ENCODE results near the gene MRPS18C.
"Not testable (repeated sequence)": the region's sequence is repeated elsewhere in the genome, so short reads cannot be mapped to it uniquely, and the experiment has no call there.

MRPS18C gene

DNA sequence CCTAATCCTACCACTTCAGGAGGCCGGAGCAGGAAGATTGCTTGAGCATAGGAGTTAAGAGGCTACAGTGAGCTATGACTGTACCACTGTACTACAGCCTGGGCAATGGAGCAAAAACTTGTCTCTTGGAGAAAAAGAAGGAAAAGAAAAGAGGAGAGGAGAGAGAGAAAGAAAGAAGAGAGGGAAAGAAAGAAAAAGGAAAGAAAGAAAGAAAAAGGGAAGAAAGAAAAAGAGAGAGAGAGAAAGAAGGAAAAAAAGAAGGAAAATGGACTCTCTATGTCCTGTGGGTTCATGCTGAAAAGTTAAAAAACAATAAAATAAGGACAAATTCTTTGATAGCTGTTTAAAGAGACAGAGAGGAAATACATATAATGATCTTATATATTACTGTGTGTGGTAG lies 42.3 kb downstream of the MRPS18C start:
- DNase-seq, result no peak

DNA sequence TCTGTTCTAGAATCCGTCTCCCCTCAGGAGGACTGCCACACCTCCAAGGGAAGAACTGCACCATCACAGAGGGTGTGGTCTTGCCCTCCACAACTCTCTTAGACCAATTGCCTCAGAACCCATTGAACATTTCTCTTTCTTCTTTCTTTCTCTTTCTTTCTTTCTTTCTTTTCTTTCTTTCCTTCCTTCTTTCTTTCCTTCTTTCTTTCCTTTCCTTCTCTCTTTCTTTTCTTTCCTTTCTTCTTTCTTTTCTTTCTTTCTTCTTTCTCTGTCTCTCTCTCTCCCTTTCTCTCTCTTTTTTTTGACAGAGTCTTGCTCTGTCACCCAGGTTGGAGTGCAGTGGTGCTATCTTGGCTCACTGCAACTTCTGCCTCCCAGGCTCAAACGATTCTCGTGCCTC lies 45.8 kb downstream of the MRPS18C start:
- not testable (repeated sequence) for DNase-seq

DNA sequence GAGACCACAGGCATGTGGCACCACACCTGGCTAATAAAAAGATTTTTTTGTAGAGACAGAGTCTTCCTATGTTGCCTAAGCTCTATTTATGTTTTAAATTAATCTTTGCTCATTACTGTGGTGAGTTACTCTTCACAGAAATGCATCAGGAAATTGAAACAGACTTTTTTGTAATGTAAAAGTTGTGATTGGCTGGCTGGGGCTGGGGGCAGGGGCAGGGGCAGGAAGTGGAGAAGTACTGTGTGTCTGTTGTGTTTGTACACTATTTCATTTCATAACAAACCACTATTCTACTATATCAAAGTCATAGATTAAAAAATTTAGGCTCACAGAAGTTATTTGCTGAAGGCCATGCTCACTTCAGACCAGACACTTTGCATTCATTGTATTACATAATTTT lies 48.1 kb downstream of the MRPS18C start:
- DNase-seq, result no peak

DNA sequence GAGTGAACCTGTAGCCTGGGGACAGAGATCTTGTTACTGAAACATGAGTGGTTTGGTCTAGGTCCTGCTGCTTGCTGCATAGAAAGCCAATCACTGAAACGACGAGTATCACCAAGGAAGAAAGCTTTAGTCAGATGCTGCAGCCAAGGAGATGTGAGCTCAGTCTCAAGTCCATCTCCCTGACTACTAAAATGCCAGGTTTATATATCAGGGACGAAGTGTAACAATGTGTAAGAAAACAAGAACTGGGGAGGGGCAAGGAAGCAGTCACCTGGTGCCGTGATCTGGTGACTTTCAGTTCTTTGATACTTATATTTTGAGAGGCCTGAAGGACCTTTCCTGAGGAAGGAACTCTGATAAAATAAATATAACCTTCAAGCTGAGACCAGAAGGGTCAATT lies 48.6 kb downstream of the MRPS18C start:
- no peak for DNase-seq

DNA sequence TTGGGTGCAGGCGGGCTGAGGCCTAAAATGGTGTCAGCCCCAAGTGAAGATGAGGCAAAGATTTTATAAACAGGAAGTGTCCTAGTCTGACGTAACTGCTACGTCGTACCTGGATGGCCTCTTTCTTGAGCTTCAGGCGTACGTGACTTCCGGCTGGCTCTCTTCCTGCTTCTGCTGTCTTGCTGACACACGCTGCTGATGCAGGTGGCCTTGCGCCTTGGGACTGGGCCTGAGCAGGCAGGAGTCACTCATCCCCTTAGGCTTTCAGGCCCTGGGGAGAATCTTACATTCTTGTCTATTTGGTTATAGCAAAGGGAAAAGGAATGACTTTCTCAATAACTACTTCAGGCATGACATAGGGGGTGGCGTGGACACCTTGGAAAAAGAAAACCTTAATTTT lies 49.1 kb downstream of the MRPS18C start:
- no peak for DNase-seq

DNA sequence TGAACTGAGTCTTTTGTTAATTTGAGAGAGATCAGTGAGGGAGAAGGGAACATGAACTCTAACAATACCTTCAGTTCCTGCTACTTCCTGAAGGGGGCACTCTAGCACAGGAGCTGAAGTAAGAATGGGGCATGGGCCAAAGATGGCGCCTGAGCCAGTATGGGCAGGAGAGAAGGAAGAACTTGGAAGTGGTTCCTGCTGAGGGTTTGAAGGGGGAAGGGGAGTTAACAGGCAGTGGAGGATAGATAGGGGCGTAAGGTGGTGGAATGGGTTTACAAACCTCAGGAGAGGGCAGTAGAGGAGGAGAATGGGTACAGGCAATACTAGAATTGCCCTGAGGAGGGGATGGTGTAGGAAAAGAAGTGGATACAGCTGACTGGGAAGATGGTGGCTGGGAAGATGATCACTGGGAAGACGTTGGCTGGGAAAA lies 53.3 kb downstream of the MRPS18C start:
- DNase-seq, result peak; percentile 73

DNA sequence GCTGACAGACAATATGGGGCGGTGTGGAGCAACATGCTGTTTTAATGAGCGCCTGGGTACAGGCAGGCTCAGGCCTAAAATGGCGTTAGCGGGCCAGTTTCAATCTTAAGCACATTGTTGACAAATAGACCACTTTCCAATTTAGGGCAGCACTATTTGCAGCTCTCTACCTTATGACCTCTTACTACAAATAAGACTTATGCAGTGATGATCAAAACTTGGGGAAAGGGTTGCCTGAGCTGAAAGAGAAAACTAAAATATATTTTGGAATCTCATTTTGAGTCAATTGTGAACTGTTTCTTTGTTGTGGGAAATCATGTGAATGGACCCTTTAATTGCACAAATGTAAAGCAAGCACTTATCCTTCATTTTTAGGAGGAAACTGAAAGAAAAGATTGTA lies 54.6 kb downstream of the MRPS18C start:
- DNase-seq, result no peak
